ENCODE results near the gene VPS35L. TPM values are rescaled to one million over a fixed set of nuclear protein-coding genes. Genes with fewer than 3 reads are reported as not detected.

The VPS35L gene
- total and polyA plus RNA-seq, 12 donors = 15.0 to 35.1 (median 30.4) TPM

- no peaks in the 10 kb centered on the region for H3K27me3 ChIP-seq
- ATAC-seq = no peak
- DNase-seq = no peak
- WGBS, 2 donors = 97 to 98% methylated on average over 9 of the region's 9 CpGs
- intact Hi-C loops (cut with DNase I) = no loop called here
- peaks cover 0 to 90% (median under 1%) of the 10 kb centered on the region in 9 donors for H3K36me3 ChIP-seq
- TF ChIP-seq, protein P1, sequence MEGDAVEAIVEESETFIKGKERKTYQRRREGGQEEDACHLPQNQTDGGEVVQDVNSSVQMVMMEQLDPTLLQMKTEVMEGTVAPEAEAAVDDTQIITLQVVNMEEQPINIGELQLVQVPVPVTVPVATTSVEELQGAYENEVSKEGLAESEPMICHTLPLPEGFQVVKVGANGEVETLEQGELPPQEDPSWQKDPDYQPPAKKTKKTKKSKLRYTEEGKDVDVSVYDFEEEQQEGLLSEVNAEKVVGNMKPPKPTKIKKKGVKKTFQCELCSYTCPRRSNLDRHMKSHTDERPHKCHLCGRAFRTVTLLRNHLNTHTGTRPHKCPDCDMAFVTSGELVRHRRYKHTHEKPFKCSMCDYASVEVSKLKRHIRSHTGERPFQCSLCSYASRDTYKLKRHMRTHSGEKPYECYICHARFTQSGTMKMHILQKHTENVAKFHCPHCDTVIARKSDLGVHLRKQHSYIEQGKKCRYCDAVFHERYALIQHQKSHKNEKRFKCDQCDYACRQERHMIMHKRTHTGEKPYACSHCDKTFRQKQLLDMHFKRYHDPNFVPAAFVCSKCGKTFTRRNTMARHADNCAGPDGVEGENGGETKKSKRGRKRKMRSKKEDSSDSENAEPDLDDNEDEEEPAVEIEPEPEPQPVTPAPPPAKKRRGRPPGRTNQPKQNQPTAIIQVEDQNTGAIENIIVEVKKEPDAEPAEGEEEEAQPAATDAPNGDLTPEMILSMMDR (IDR thresholded peaks at IDR 0.05) = no peak
- no peak overlapping the region for H3K27ac ChIP-seq
- no peaks in the 10 kb centered on the region for H3K4me1 ChIP-seq
- no peaks in the 10 kb centered on the region for H3K9me3 ChIP-seq
- H3K4me3 ChIP-seq = no peak overlapping the region
Observed at GRCh38 chr16:19618876-19619275, 63.4 kb downstream of the VPS35L start.

DNA sequence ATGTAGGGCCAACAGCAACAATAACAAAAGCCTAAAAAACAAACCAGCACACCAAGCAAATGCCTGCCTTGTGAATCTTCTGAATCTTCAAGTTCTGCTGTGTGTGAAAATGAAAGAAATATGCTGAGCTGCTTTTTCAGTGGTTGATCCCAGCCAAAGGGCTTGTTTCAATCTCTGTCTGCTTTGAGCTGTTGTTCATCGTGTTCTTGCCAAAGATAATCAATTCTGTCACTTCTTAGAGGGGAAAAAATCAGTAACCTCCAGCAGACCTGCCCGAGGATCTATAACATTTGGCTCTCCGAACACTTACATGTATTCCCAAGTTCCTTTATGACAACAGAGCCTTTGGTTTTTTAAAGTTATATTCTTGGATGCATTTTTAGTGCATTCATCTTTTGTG lies 65.9 kb downstream of the VPS35L start:
- Histone ChIP-seq H3K36me3 (peaks cover 0 to 94% (median 3%) of the 10 kb centered on the region in 9 donors), H3K4me1 (no peaks in the 10 kb centered on the region), H3K27me3 (no peaks in the 10 kb centered on the region), H3K27ac (no peak overlapping the region), H3K4me3 (no peak overlapping the region), H3K9me3 (no peaks in the 10 kb centered on the region)
- ATAC-seq (no peak), DNase-seq (no peak)
- intact Hi-C loops (cut with DNase I) = no loop called here
- TF ChIP-seq, protein P1 (IDR thresholded peaks at IDR 0.05) = no peak
- 77 to 88% methylated on average over 3 of the region's 3 CpGs for WGBS, 2 donors

DNA sequence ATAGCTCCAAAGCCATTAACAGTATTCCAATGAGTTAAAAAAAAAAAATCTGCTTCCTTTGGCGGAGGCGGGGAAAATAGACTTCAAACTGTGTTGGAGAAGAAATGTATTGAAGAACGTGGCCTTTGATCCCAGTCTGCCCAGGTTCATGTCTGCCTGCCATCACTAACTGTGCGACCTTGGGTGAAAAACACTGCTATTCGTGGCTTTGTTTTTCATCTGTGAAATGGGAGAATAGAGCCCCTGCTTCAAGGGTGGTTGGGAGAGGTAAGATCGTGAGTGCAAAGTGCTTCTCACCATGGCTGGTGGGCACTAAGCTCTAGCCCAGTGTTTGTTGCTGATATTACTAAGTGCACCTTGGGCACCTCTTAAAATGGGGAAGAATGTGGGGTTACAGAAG lies 69.5 kb downstream of the VPS35L start:
- TF ChIP-seq, protein P1 (IDR thresholded peaks at IDR 0.05) = no peak
- DNase-seq (no peak), ATAC-seq (no peak)
- Histone ChIP-seq H3K27me3 (no peaks in the 10 kb centered on the region), H3K27ac (no peak overlapping the region), H3K4me1 (no peaks in the 10 kb centered on the region), H3K9me3 (no peaks in the 10 kb centered on the region), H3K4me3 (no peak overlapping the region), H3K36me3 (peaks cover 0 to 95% (median 9%) of the 10 kb centered on the region in 9 donors)
- 92 to 94% methylated on average over 6 of the region's 6 CpGs for WGBS, 2 donors
- intact Hi-C loops (cut with DNase I) = no loop called here

- Histone ChIP-seq H3K36me3 (peaks cover 0 to 100% (median 40%) of the 10 kb centered on the region in 9 donors), H3K9me3 (no peaks in the 10 kb centered on the region), H3K27me3 (no peaks in the 10 kb centered on the region), H3K4me3 (no peak overlapping the region), H3K27ac (no peak overlapping the region), H3K4me1 (peaks cover 0 to 12% (median 6%) of the 10 kb centered on the region in 9 donors)
- WGBS, 2 donors = 86 to 87% methylated on average over 7 of the region's 7 CpGs
- intact Hi-C loops (cut with DNase I) = loop anchor here in 1 of 10 donors (10.0 kb wide), 1 partner anchor 72 kb away; no protein-coding TSS in a partner anchor
- TF ChIP-seq, protein P1 (IDR thresholded peaks at IDR 0.05) = no peak
- ATAC-seq (no peak), DNase-seq (no peak)
Observed at GRCh38 chr16:19636436-19637267, 81.1 kb downstream of the VPS35L start.

Data from heart right ventricle (tissue), 16 donors.